HG02870 (cell line): ENCODE results near the gene PHRF1.
"Not testable (repeated sequence)": the region's sequence is repeated elsewhere in the genome, so short reads cannot be mapped to it uniquely, and the experiment has no call there.

Experiments
- ATAC-seq: cut with Tn5 transposase; IDR thresholded peaks from one replicate; pipeline ENCODE4 v1.9.1; 2021; ENCODE audit warnings: mild to moderate bottlenecking, moderate library complexity; ENCODE audit not compliant: unreplicated experiment

PHRF1 gene

GRCh38 chr11:571802-572185 is 4.5 kb upstream of the PHRF1 start:
- ATAC-seq, result no peak

GRCh38 chr11:573146-573759 is 3.0 kb upstream of the PHRF1 start:
- ATAC-seq, result no peak

GRCh38 chr11:574031-574570 is 2.2 kb upstream of the PHRF1 start:
- ATAC-seq, result not testable (repeated sequence)

GRCh38 chr11:574632-575312 is 1.5 kb upstream of the PHRF1 start:
- no peak for ATAC-seq

GRCh38 chr11:575313-575995 is 816 bp upstream of the PHRF1 start:
- no peak for ATAC-seq

GRCh38 chr11:576811-577610 is 741 bp downstream of the PHRF1 start:
- no peak for ATAC-seq

- no peak for ATAC-seq
These were observed 1.3 kb downstream of the PHRF1 start for GRCh38 chr11:577611-577894.

- no peak for ATAC-seq
These were observed 2.2 kb downstream of the PHRF1 start for GRCh38 chr11:578276-579035.

GRCh38 chr11:579830-580601 is 3.7 kb downstream of the PHRF1 start:
- ATAC-seq, result no peak

GRCh38 chr11:581342-581741 is 5.1 kb downstream of the PHRF1 start:
- ATAC-seq, result no peak

- no peak for ATAC-seq
These were observed 5.5 kb downstream of the PHRF1 start for GRCh38 chr11:581752-582151.

- no peak for ATAC-seq
These were observed 8.0 kb downstream of the PHRF1 start for GRCh38 chr11:584287-584686.

- ATAC-seq, result no peak
These were observed 10.4 kb downstream of the PHRF1 start for GRCh38 chr11:586376-587316.

- no peak for ATAC-seq
These were observed 11.3 kb downstream of the PHRF1 start for GRCh38 chr11:587546-587945.

GRCh38 chr11:587978-588380 is 11.7 kb downstream of the PHRF1 start:
- no peak for ATAC-seq

- ATAC-seq, result no peak
These were observed 13.5 kb downstream of the PHRF1 start for GRCh38 chr11:589798-590197.

- no peak for ATAC-seq
These were observed 14.7 kb downstream of the PHRF1 start for GRCh38 chr11:590997-591396.

GRCh38 chr11:592501-592900 is 16.2 kb downstream of the PHRF1 start:
- no peak for ATAC-seq

GRCh38 chr11:592918-593317 is 16.6 kb downstream of the PHRF1 start:
- ATAC-seq, result no peak
